Neuronal stem cell (in vitro differentiated cells): ENCODE data around the gene FAM161B.
"Not testable (repeated sequence)": the region's sequence is repeated elsewhere in the genome, so short reads cannot be mapped to it uniquely, and the experiment has no call there.

Source experiments
- DNase-seq: peaks from one replicate; pipeline ENCODE4 v3.0.0-alpha.2; 2013; ENCODE audit warnings: low spot score
- H2AFZ ChIP-seq: one replicate; pipeline ENCODE4 v1.6.1; 2013; ENCODE audit warnings: mild to moderate bottlenecking, low read length, inconsistent platforms
- H2AK5ac ChIP-seq: 2 replicates; pipeline ENCODE4 v1.6.1; 2013; ENCODE audit warnings: low read depth, mild to moderate bottlenecking, inconsistent platforms, low read length, moderate library complexity, mixed read lengths
- H2BK120ac ChIP-seq: 2 replicates; pipeline ENCODE4 v1.6.1; 2013; ENCODE audit warnings: low read depth, mild to moderate bottlenecking, inconsistent platforms, low read length, moderate library complexity, mixed read lengths
- H2BK12ac ChIP-seq: one replicate; pipeline ENCODE4 v1.6.1; 2013; ENCODE audit warnings: low read length, inconsistent platforms
- H2BK15ac ChIP-seq: 2 replicates; pipeline ENCODE4 v1.6.1; 2013; ENCODE audit warnings: mild to moderate bottlenecking, low read length, inconsistent platforms, mixed read lengths
- H2BK5ac ChIP-seq: one replicate; pipeline ENCODE4 v1.6.1; 2013; ENCODE audit warnings: inconsistent platforms, mild to moderate bottlenecking, low read length, moderate library complexity
- H3K14ac ChIP-seq: one replicate; pipeline ENCODE4 v1.6.1; 2013; ENCODE audit warnings: low read length, inconsistent platforms
- H3K18ac ChIP-seq: 2 replicates; pipeline ENCODE4 v1.6.1; 2013; ENCODE audit warnings: low read length, inconsistent platforms
- H3K23ac ChIP-seq: 2 replicates; pipeline ENCODE4 v1.6.1; 2013; ENCODE audit warnings: low read depth, mild to moderate bottlenecking, mixed read lengths, low read length, inconsistent platforms; ENCODE audit not compliant: poor library complexity
- H3K27ac ChIP-seq: replicated peaks from 3 replicates; pipeline ENCODE4 v1.5.1; 2013; ENCODE audit warnings: low read length, inconsistent platforms
- H3K27me3 ChIP-seq, 3 experiments: 2 replicates each; pipeline ENCODE4 v1.6.1; 2013; ENCODE audit warnings: low read length in 3 of 3, mild to moderate bottlenecking in 2 of 3, inconsistent platforms in 1 of 3, low read depth in 1 of 3, mixed read lengths in 1 of 3, moderate library complexity in 1 of 3; ENCODE audit not compliant: control insufficient read depth in 3 of 3, insufficient read depth in 3 of 3
- H3K36me3 ChIP-seq, 2 donors: replicated peaks in 1 of 2; 2 replicates each; pipeline ENCODE4 v1.6.1; 2013; ENCODE audit warnings: low read length in 2 of 2; ENCODE audit not compliant: control insufficient read depth in 2 of 2, insufficient read depth in 2 of 2
- H3K4ac ChIP-seq: 2 replicates; pipeline ENCODE4 v1.6.1; 2013; ENCODE audit warnings: inconsistent platforms, mild to moderate bottlenecking, low read length, moderate library complexity
- H3K4me1 ChIP-seq, 2 donors: 1 replicate in 1 of 2; 2 replicates in 1 of 2; pipeline ENCODE4 v1.6.1; 2013; ENCODE audit warnings: low read length in 2 of 2, low read depth in 1 of 2; ENCODE audit not compliant: control insufficient read depth in 2 of 2, insufficient read depth in 1 of 2
- H3K4me2 ChIP-seq: one replicate; pipeline ENCODE4 v1.6.1; 2013; ENCODE audit warnings: mild to moderate bottlenecking, low read length, inconsistent platforms; ENCODE audit not compliant: insufficient read depth, poor library complexity, severe bottlenecking
- H3K4me3 ChIP-seq, 2 donors: 2 replicates each; pipeline ENCODE4 v1.5.1; 2013; ENCODE audit warnings: low read length in 2 of 2, mild to moderate bottlenecking in 2 of 2, inconsistent platforms in 1 of 2, moderate library complexity in 1 of 2
- H3K79me1 ChIP-seq: one replicate; pipeline ENCODE4 v1.6.1; 2013; ENCODE audit warnings: low read depth, mild to moderate bottlenecking, inconsistent platforms, low read length, moderate library complexity
- H3K9ac ChIP-seq: one replicate; pipeline ENCODE4 v1.6.1; 2013; ENCODE audit warnings: mild to moderate bottlenecking, low read depth, low read length, inconsistent platforms; ENCODE audit not compliant: poor library complexity
- H3K9me3 ChIP-seq, 2 donors: replicated peaks in 1 of 2; 2 replicates each; pipeline versions ENCODE3 to v1.6.1; 2013; ENCODE audit warnings: low read length in 2 of 2, mild to moderate bottlenecking in 2 of 2, inconsistent platforms in 1 of 2, low read depth in 1 of 2, mixed read lengths in 1 of 2, moderate library complexity in 1 of 2; ENCODE audit not compliant: control insufficient read depth in 2 of 2, insufficient read depth in 1 of 2
- H4K8ac ChIP-seq: one replicate; pipeline ENCODE4 v1.6.1; 2013; ENCODE audit warnings: low read depth, mild to moderate bottlenecking, inconsistent platforms, low read length, moderate library complexity
- H4K91ac ChIP-seq: one replicate; pipeline ENCODE4 v1.6.1; 2013; ENCODE audit warnings: low read length, low read depth, mild to moderate bottlenecking, inconsistent platforms; ENCODE audit not compliant: poor library complexity
- WGBS, 2 donors: extraction: QIAGEN DNeasy Blood & Tissue Kit; methylation state at CpG; one replicate each; pipeline ENCODE4 v1.1.7; 2013; ENCODE audit warnings: missing lambda C conversion rate in 2 of 2, mixed read lengths in 1 of 2; ENCODE audit not compliant: insufficient read length in 2 of 2, insufficient replicate concordance in 1 of 2; ENCODE audit errors: extremely low coverage in 2 of 2; 5-methylcytosine and 5-hydroxymethylcytosine counted together

FAM161B gene

DNA sequence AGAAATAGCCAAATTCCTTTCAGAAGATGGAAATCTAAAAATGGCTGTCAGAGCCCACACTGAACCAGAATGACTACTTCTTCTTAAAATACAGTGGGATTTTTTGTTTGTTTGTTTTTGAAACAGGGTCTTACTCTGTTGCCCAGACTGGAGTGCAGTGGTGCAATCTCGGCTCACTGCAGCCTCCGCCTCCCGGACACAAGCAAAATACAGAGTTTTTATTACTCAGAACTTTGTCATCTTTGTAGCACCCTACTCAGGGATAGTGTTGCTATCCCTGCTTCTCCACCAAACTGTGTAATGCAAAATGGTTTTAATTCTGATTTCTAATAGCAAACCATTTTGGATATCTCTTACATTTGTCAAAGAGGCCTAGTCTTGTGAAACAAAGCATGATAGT, 46.9 kb downstream of the FAM161B start:
- Histone ChIP-seq H3K27ac (no peak overlapping the region), H3K4me1 (no peaks in the 10 kb centered on the region), H2AFZ (no peak overlapping the region), H2BK5ac (no peak overlapping the region), H3K9ac (no peak overlapping the region), H3K27me3 (no peaks in the 10 kb centered on the region), H3K79me1 (no peaks in the 10 kb centered on the region), H3K18ac (no peak overlapping the region), H4K8ac (no peak overlapping the region), H3K36me3 (peaks cover 32 to 94% of the 10 kb centered on the region in 2 donors), H3K14ac (no peak overlapping the region), H2BK12ac (no peak overlapping the region), H3K4me2 (no peak overlapping the region), H3K4me3 (no peak overlapping the region), H2AK5ac (no peak overlapping the region), H3K4ac (no peak overlapping the region), H4K91ac (no peak overlapping the region), H3K23ac (no peak overlapping the region), H2BK15ac (no peak overlapping the region), H2BK120ac (no peak overlapping the region), H3K9me3 (peaks cover 0 to under 1% of the 10 kb centered on the region in 2 donors)
- DNase-seq = no peak
- no CpG with 5 or more reads among the region's 3 CpGs for WGBS, 2 donors

DNA sequence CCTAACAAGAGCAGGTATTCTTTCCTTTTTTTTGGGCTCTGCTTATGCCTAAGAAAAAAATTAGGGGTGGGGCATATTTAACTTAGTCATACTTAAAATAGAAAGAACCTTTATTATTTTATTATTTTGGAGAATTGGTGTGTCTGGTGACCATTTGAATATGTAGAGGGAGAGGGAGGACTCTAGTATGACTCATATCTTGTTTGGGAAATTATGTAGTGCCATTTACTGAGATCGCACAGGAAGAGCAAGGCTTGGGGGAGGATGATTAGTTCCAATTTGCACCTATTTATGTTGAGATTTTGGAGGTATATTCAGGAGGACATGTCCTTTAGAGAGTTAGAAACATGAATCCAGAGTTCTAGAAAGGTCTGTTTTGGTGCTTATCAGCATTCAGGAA, 53.4 kb downstream of the FAM161B start:
- no peaks in the 10 kb centered on the region for H3K79me1 ChIP-seq
- H4K91ac ChIP-seq = no peak overlapping the region
- no peak overlapping the region for H2AFZ ChIP-seq
- H2BK5ac ChIP-seq = no peak overlapping the region
- H3K23ac ChIP-seq = no peak overlapping the region
- H3K4me2 ChIP-seq = no peak overlapping the region
- H3K27ac ChIP-seq = no peak overlapping the region
- no peak overlapping the region for H2BK12ac ChIP-seq
- no peak overlapping the region for H3K4ac ChIP-seq
- no peak overlapping the region for H4K8ac ChIP-seq
- no peaks in the 10 kb centered on the region for H3K27me3 ChIP-seq
- no peak overlapping the region for H3K4me3 ChIP-seq
- no peak overlapping the region for H3K14ac ChIP-seq
- no peak overlapping the region for H2BK120ac ChIP-seq
- no peak overlapping the region for H2AK5ac ChIP-seq
- no peak for DNase-seq
- no peaks in the 10 kb centered on the region for H3K4me1 ChIP-seq
- H2BK15ac ChIP-seq = no peak overlapping the region
- peaks cover 30 to 96% of the 10 kb centered on the region in 2 donors for H3K36me3 ChIP-seq
- no CpG with 5 or more reads among the region's 1 CpG for WGBS, 2 donors
- peaks cover 0 to 1% of the 10 kb centered on the region in 2 donors for H3K9me3 ChIP-seq
- H3K9ac ChIP-seq = no peak overlapping the region
- H3K18ac ChIP-seq = no peak overlapping the region

DNA sequence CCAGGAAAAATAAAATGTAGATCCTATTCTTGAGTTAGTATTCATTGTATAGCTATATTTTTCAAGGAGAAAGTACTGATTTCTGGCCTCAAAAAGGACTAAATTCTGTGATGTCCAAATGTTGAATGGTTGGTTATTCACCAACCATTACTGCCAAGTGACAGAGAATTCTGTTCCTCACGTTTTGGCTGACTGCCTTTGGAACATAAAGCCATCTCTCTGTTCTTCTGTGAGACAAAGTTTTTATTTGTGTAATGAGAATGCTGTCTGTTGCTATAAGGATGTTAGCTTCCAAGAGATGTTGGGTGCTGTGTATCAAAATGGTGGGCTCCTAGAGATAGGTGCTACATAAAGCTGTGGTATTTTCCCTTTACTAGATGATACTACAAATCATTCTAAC, 54.0 kb downstream of the FAM161B start:
- H3K23ac ChIP-seq = no peak overlapping the region
- no peak overlapping the region for H3K14ac ChIP-seq
- H4K91ac ChIP-seq = no peak overlapping the region
- no peaks in the 10 kb centered on the region for H3K4me1 ChIP-seq
- no peak for DNase-seq
- H2BK15ac ChIP-seq = no peak overlapping the region
- no peak overlapping the region for H3K4ac ChIP-seq
- no peak overlapping the region for H2BK120ac ChIP-seq
- H3K9me3 ChIP-seq = peaks cover 0 to 1% of the 10 kb centered on the region in 2 donors
- no peak overlapping the region for H3K4me2 ChIP-seq
- no peak overlapping the region for H3K27ac ChIP-seq
- no peak overlapping the region for H4K8ac ChIP-seq
- no CpG with 5 or more reads among the region's 1 CpG for WGBS, 2 donors
- no peak overlapping the region for H2BK5ac ChIP-seq
- no peak overlapping the region for H3K4me3 ChIP-seq
- no peak overlapping the region for H2AFZ ChIP-seq
- H2AK5ac ChIP-seq = no peak overlapping the region
- H3K36me3 ChIP-seq = peaks cover 30 to 94% of the 10 kb centered on the region in 2 donors
- no peaks in the 10 kb centered on the region for H3K27me3 ChIP-seq
- H2BK12ac ChIP-seq = no peak overlapping the region
- no peak overlapping the region for H3K9ac ChIP-seq
- no peaks in the 10 kb centered on the region for H3K79me1 ChIP-seq
- no peak overlapping the region for H3K18ac ChIP-seq

DNA sequence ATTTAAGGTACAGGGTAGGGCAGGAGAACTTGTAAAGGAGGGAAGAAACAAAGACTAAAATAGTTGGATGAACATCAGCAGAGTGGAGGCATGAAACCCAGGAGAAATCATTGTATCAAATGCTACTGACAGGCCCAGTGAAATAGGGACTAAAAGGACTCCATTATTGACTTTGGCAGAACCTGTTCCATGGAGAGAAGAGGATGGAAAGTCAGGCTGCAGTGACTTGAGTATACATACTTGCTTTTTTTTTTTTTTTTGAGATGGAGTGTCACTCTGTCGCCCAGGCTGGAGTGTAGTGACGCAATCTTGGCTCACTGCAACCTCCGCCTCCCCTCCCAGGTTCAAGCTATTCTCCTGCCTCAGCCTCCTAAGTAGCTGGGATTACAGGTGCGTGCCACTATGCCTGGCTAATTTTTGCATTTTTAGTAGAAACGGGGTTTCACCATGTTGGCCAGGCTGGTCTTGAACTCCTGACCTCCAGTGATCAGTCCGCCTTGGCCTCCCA, 55.7 kb downstream of the FAM161B start:
- DNase-seq, H2AK5ac ChIP-seq, H2BK120ac ChIP-seq, H3K9me3 ChIP-seq, H3K4me2 ChIP-seq, H4K8ac ChIP-seq, H4K91ac ChIP-seq, H3K9ac ChIP-seq, H3K27ac ChIP-seq, H2BK12ac ChIP-seq, H2BK15ac ChIP-seq, H3K4me3 ChIP-seq, H2AFZ ChIP-seq, H2BK5ac ChIP-seq, H3K14ac ChIP-seq, H3K4me1 ChIP-seq, H3K79me1 ChIP-seq, H3K4ac ChIP-seq, H3K27me3 ChIP-seq, H3K18ac ChIP-seq, H3K23ac ChIP-seq: not testable (repeated sequence)
- peaks cover 26 to 82% of the 10 kb centered on the region in 2 donors for H3K36me3 ChIP-seq
- WGBS, 2 donors = no CpG with 5 or more reads among the region's 6 CpGs
